Caco-2 (cell line): ENCODE results near the gene DYRK1A. TPM values are rescaled to one million over a fixed set of nuclear protein-coding genes. Genes with fewer than 3 reads are reported as not detected.

Experiments
- BruUV-seq: library from RNA; stranded (reverse); fragments of 400-500 nt; replicated peaks from 2 replicates; lab custom pipeline; 2021; lab: Mats Ljungman, UMichigan
- CTCF ChIA-PET: fragments of 300-600 bp; sonication (Branson Sonifier 250); formaldehyde crosslinking; loops from one replicate; lab custom pipeline; 2022; ENCODE audit warnings: antibody characterized with exemption; lab: Charles Lee
- POLR2A ChIA-PET: fragments of 300-600 bp; sonication (Branson Sonifier 250); formaldehyde crosslinking; loops from one replicate; lab custom pipeline; 2022; ENCODE audit warnings: antibody characterized with exemption; lab: Charles Lee
- DNase-seq, 2 experiments: peaks; one replicate each; pipeline versions ENCODE4 v3.0.0 to v3.0.0-alpha.2; 2020 to 2022
- H3K27me3 ChIP-seq: replicated peaks from 2 replicates; pipeline ENCODE4 v1.6.0; 2011; ENCODE audit warnings: low read length; ENCODE audit not compliant: control insufficient read depth, insufficient read depth
- H3K36me3 ChIP-seq: 2 replicates; pipeline ENCODE4 v1.5.1; 2011; ENCODE audit warnings: low read length; ENCODE audit not compliant: control insufficient read depth, insufficient read depth
- H3K4me1 ChIP-seq: fragments of 250-450 bp; sonication (Bioruptor Pico); 2 replicates; pipeline ENCODE4 v1.5.1; 2020; ENCODE audit warnings: mild to moderate bottlenecking
- H3K4me3 ChIP-seq: 2 replicates; pipeline ENCODE4 v1.5.1; 2011; ENCODE audit warnings: low read depth, mild to moderate bottlenecking, control low read depth, low read length
- H3K9me3 ChIP-seq: fragments of 250-450 bp; sonication (Bioruptor Pico); 2 replicates; pipeline ENCODE4 v1.5.1; 2020; ENCODE audit warnings: mild to moderate bottlenecking, moderate library complexity
- H3K27ac Mint-ChIP-seq: one replicate; pipeline ENCODE4 v1.8.0; 2022; ENCODE audit warnings: mixed read lengths; ENCODE audit not compliant: unreplicated experiment
- H3K27me3 Mint-ChIP-seq: one replicate; pipeline ENCODE4 v1.8.0; 2022; ENCODE audit warnings: mixed read lengths; ENCODE audit not compliant: insufficient read depth, unreplicated experiment
- H3K36me3 Mint-ChIP-seq: one replicate; pipeline ENCODE4 v1.8.0; 2022; ENCODE audit warnings: mild to moderate bottlenecking, mixed read lengths; ENCODE audit not compliant: insufficient read depth, unreplicated experiment
- H3K4me1 Mint-ChIP-seq: one replicate; pipeline ENCODE4 v1.8.0; 2022; ENCODE audit warnings: low read depth, mixed read lengths; ENCODE audit not compliant: unreplicated experiment
- H3K4me3 Mint-ChIP-seq: one replicate; pipeline ENCODE4 v1.8.0; 2022; ENCODE audit warnings: mild to moderate bottlenecking, moderate library complexity, mixed read lengths; ENCODE audit not compliant: unreplicated experiment
- H3K9me3 Mint-ChIP-seq: one replicate; pipeline ENCODE4 v1.8.0; 2022; ENCODE audit warnings: mixed read lengths; ENCODE audit not compliant: unreplicated experiment
- CTCF ChIP-seq, 2 experiments: fragments of 200-600 bp in 1 of 2; IDR thresholded peaks; 1 replicate in 1 of 2; 2 replicates in 1 of 2; pipeline versions ENCODE4 v1.5.1 to v1.8.0; 2011 to 2022; ENCODE audit warnings: antibody characterized with exemption in 1 of 2, control low read depth in 1 of 2, inconsistent platforms in 1 of 2, low read depth in 1 of 2, low read length in 1 of 2, mild to moderate bottlenecking in 1 of 2, moderate library complexity in 1 of 2; ENCODE audit not compliant: insufficient read depth in 1 of 2, severe bottlenecking in 1 of 2, unreplicated experiment in 1 of 2
- intact Hi-C: fragments of 100-400 bp; cut with micrococcal nuclease; formaldehyde crosslinking; loops from one replicate; pipeline ENCODE4 v1.10.0; 2022; ENCODE audit not compliant: unreplicated experiment
- total RNA-seq: library from RNA; stranded (reverse); gene quantifications from 2 replicates; pipeline ENCODE4 v1.2.3, GENCODE V29; 2022

DYRK1A gene
- total RNA-seq, 1 experiment from 2014 or later, result 50.9 TPM

GRCh38 chr21:37542512-37542911, 175.9 kb downstream of the DYRK1A start:
- TF ChIP-seq CTCF (IDR thresholded peaks at IDR 0.05; ENCODE audit: insufficient read depth in 1 of 2, low read depth in 1 of 2, low read length in 1 of 2, severe bottlenecking in 1 of 2, unreplicated experiment in 1 of 2), result no peak
- intact Hi-C loops, result no loop called here

GRCh38 chr21:37546299-37546908, 179.8 kb downstream of the DYRK1A start:
- Histone ChIP-seq H3K36me3 (no peaks in the 10 kb centered on the region), H3K9me3 (no peaks in the 10 kb centered on the region), H3K4me1 (peaks cover 14% of the 10 kb centered on the region), H3K27me3 (no peaks in the 10 kb centered on the region), H3K4me3 (no peak overlapping the region)
- Mint-ChIP-seq H3K9me3 (peaks cover 17% of the 10 kb centered on the region), H3K36me3 (no peaks in the 10 kb centered on the region), H3K27me3 (peaks cover 2% of the 10 kb centered on the region), H3K4me3 (no peak overlapping the region), H3K4me1 (peaks cover 11% of the 10 kb centered on the region), H3K27ac (no peak overlapping the region)
- BruUV-seq, result no TSS peak
- no peak for DNase-seq
- TF ChIP-seq CTCF (IDR thresholded peaks at IDR 0.05; ENCODE audit: insufficient read depth in 1 of 2, low read depth in 1 of 2, low read length in 1 of 2, severe bottlenecking in 1 of 2, unreplicated experiment in 1 of 2), result no peak
- ChIA-PET POLR2A (no interaction called here), CTCF (no interaction called here)
- intact Hi-C loops, result no loop called here

More at GRCh38 chr21:37542512-37542911, 175.9 kb downstream of the DYRK1A start:
- Histone ChIP-seq H3K36me3 (no peaks in the 10 kb centered on the region), H3K9me3 (no peaks in the 10 kb centered on the region), H3K4me1 (0 out of 2 replicates have a peak, but pooled peaks cover 4% of the 10 kb centered on the region), H3K4me3 (no peak overlapping the region), H3K27me3 (no peaks in the 10 kb centered on the region)
- no peaks in the 10 kb centered on the region for H3K36me3 Mint-ChIP-seq
- CTCF ChIA-PET, result no interaction called here
- H3K9me3 Mint-ChIP-seq, result peaks cover 17% of the 10 kb centered on the region
- POLR2A ChIA-PET, result no interaction called here
- no peak for DNase-seq
- H3K27ac Mint-ChIP-seq, result no peak overlapping the region
- H3K27me3 Mint-ChIP-seq, result peaks cover 2% of the 10 kb centered on the region
- no peak overlapping the region for H3K4me3 Mint-ChIP-seq
- no TSS peak for BruUV-seq
- H3K4me1 Mint-ChIP-seq, result peaks cover 10% of the 10 kb centered on the region

- CTCF ChIA-PET, result no interaction called here
- Histone ChIP-seq H3K4me1 (peaks cover 21% of the 10 kb centered on the region), H3K36me3 (no peaks in the 10 kb centered on the region), H3K9me3 (no peaks in the 10 kb centered on the region), H3K4me3 (no peak overlapping the region), H3K27me3 (no peaks in the 10 kb centered on the region)
- TF ChIP-seq CTCF (IDR thresholded peaks at IDR 0.05; ENCODE audit: insufficient read depth in 1 of 2, low read depth in 1 of 2, low read length in 1 of 2, severe bottlenecking in 1 of 2, unreplicated experiment in 1 of 2), result no peak
- H3K4me1 Mint-ChIP-seq, result peaks cover 11% of the 10 kb centered on the region
- no TSS peak for BruUV-seq
- H3K27ac Mint-ChIP-seq, result no peak overlapping the region
- POLR2A ChIA-PET, result no interaction called here
- peaks cover 11% of the 10 kb centered on the region for H3K9me3 Mint-ChIP-seq
- H3K4me3 Mint-ChIP-seq, result no peak overlapping the region
- DNase-seq, result no peak
- peaks cover 2% of the 10 kb centered on the region for H3K27me3 Mint-ChIP-seq
- H3K36me3 Mint-ChIP-seq, result no peaks in the 10 kb centered on the region
- intact Hi-C loops, result no loop called here
Observed at GRCh38 chr21:37546949-37547614, 180.5 kb downstream of the DYRK1A start.
